ENCODE data around the gene CACNA1C. TPM values are rescaled to one million over a fixed set of nuclear protein-coding genes. Genes with fewer than 3 reads are reported as not detected.

CACNA1C gene
- total and polyA plus RNA-seq, 10 of the 15 experiments (the other 5 are each of a cell fraction or from before 2014, with no cell fraction given), result under 0.01 to 0.15 (median 0.09) TPM; not detected in 5

DNA sequence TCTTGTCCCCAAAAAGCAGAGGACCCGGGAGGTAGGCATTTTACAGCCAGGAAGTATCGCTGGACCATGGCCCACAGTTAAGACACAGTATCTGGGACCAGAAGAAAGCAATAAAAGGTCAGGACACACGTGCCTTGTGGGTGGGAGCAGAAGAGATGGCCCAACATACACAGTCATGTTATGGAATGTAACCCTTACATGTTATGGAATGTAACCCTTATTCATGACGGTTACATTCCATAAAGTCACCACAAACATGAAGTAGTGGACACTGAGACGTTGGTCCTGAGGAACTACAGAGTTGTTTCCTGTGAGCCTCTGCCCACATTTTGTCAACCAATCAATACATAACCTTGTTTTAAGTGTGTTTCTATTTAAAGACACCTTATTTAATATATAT lies 456.4 kb downstream of the CACNA1C start (continued):
- TF ChIP-seq, protein P1, sequence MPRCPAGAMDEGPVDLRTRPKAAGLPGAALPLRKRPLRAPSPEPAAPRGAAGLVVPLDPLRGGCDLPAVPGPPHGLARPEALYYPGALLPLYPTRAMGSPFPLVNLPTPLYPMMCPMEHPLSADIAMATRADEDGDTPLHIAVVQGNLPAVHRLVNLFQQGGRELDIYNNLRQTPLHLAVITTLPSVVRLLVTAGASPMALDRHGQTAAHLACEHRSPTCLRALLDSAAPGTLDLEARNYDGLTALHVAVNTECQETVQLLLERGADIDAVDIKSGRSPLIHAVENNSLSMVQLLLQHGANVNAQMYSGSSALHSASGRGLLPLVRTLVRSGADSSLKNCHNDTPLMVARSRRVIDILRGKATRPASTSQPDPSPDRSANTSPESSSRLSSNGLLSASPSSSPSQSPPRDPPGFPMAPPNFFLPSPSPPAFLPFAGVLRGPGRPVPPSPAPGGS (IDR thresholded peaks at IDR 0.05; ENCODE audit: borderline replicate concordance, insufficient read depth, low read depth, low read length, poor library complexity, severe bottlenecking), result no peak

DNA sequence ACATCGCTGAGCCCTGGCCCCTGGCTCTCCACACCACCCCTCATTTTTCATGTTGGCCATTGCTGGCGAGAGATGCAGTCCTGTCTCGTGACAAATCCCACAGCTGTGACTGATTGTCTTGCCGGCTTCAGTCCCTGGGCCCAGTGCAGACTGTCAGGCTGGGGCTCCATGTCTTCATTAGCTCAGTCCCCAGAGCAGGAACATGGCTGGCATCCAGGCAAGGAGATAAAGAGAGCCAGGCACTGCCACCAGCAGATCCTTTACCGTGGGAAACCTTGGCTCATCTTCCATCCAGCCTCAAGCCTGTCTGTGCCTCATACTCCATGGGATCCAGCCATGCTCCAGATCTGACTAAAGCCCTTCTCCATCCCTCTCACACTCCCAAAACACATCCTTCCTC lies 457.3 kb downstream of the CACNA1C start:
- no peaks in the 10 kb centered on the region for H3K79me2 ChIP-seq (ENCODE audit: control insufficient read depth, insufficient read depth, low read length)
- no peak overlapping the region for H3K4me2 ChIP-seq (ENCODE audit: control insufficient read depth, insufficient read depth)
- POLR2A ChIA-PET, result no interaction called here
- no peaks in the 10 kb centered on the region for H3K36me3 ChIP-seq (ENCODE audit: control insufficient read depth in 2 of 2, insufficient read depth in 2 of 2, low read length in 1 of 2)
- no peak overlapping the region for H3K27ac ChIP-seq (ENCODE audit: control insufficient read depth, insufficient read depth)
- WGBS (ENCODE audit: insufficient coverage, insufficient replicate concordance, low lambda C conversion rate, missing lambda C conversion rate), result 53% methylated on average over 5 of the region's 5 CpGs
- RAD21 ChIA-PET (ENCODE audit: unreplicated experiment), result no interaction called here
- ATAC-seq (no peak), DNase-seq (ENCODE audit: low read depth, low spot score) (no peak), FAIRE-seq (no peak)
- H3K27me3 ChIP-seq (replicated peaks in 1 of 2; ENCODE audit: control insufficient read depth in 2 of 2, insufficient read depth in 2 of 2, low read length in 1 of 2), result no peaks in the 10 kb centered on the region; a peak in 1 of 4 replicates
- CTCF ChIA-PET, result no interaction called here
- no peak overlapping the region for H3K4me3 ChIP-seq
- H3K9me3 ChIP-seq (replicated peaks; ENCODE audit: control insufficient read depth, insufficient read depth, low read length), result no peaks in the 10 kb centered on the region
- intact Hi-C loops (cut with micrococcal nuclease; ENCODE audit: unreplicated experiment), result no loop called here
- no peak overlapping the region for H2AFZ ChIP-seq (ENCODE audit: control insufficient read depth, low read depth, low read length)
- H3K4me1 ChIP-seq (ENCODE audit: control insufficient read depth, insufficient read depth, low read length), result no peaks in the 10 kb centered on the region
- BruUV-seq (replicated peaks), result no TSS peak
- H3K9ac ChIP-seq (ENCODE audit: control insufficient read depth, insufficient read depth, low read length), result no peak overlapping the region
- H4K20me1 ChIP-seq (ENCODE audit: control insufficient read depth, insufficient read depth), result no peaks in the 10 kb centered on the region
- SMC1A ChIA-PET (ENCODE audit: uncharacterized antibody, unreplicated experiment), result no interaction called here
- in situ Hi-C loops (cut with MboI), result no loop called here
- TF ChIP-seq, protein P2, sequence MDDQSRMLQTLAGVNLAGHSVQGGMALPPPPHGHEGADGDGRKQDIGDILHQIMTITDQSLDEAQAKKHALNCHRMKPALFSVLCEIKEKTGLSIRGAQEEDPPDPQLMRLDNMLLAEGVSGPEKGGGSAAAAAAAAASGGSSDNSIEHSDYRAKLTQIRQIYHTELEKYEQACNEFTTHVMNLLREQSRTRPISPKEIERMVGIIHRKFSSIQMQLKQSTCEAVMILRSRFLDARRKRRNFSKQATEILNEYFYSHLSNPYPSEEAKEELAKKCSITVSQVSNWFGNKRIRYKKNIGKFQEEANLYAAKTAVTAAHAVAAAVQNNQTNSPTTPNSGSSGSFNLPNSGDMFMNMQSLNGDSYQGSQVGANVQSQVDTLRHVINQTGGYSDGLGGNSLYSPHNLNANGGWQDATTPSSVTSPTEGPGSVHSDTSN (IDR thresholded peaks at IDR 0.05; ENCODE audit: insufficient replicate concordance, low read depth, low read length), result no peak
- TF ChIP-seq IKZF2 (IDR thresholded peaks at IDR 0.05) (no peak), ZNF217 (IDR thresholded peaks at IDR 0.05) (no peak), NR2C1 (IDR thresholded peaks at IDR 0.05) (no peak), POLR2A (IDR thresholded peaks at IDR 0.05; ENCODE audit: low read depth, low read length) (no peak), HSF1 (IDR thresholded peaks at IDR 0.05; ENCODE audit: low read depth, low read length) (no peak), EZH2 (IDR thresholded peaks at IDR 0.05; ENCODE audit: borderline replicate concordance, control insufficient read depth, low read depth, low read length) (no peak), RAD51 (IDR thresholded peaks at IDR 0.05) (no peak), NRF1 (conservative IDR thresholded peaks at IDR 0.05; ENCODE audit: low read depth, low read length) (no peak), HDGF (IDR thresholded peaks at IDR 0.05) (no peak), STAT1 (conservative IDR thresholded peaks at IDR 0.05) (no peak), CEBPB (IDR thresholded peaks at IDR 0.05; ENCODE audit: borderline replicate concordance in 1 of 2, low read depth in 2 of 2, low read length in 2 of 2) (no peak), FOXK2 (IDR thresholded peaks at IDR 0.05) (no peak)
- TF ChIP-seq, protein P3, sequence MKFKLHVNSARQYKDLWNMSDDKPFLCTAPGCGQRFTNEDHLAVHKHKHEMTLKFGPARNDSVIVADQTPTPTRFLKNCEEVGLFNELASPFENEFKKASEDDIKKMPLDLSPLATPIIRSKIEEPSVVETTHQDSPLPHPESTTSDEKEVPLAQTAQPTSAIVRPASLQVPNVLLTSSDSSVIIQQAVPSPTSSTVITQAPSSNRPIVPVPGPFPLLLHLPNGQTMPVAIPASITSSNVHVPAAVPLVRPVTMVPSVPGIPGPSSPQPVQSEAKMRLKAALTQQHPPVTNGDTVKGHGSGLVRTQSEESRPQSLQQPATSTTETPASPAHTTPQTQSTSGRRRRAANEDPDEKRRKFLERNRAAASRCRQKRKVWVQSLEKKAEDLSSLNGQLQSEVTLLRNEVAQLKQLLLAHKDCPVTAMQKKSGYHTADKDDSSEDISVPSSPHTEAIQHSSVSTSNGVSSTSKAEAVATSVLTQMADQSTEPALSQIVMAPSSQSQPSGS (IDR thresholded peaks at IDR 0.05; ENCODE audit: low read length), result no peak
- TF ChIP-seq, protein P4, sequence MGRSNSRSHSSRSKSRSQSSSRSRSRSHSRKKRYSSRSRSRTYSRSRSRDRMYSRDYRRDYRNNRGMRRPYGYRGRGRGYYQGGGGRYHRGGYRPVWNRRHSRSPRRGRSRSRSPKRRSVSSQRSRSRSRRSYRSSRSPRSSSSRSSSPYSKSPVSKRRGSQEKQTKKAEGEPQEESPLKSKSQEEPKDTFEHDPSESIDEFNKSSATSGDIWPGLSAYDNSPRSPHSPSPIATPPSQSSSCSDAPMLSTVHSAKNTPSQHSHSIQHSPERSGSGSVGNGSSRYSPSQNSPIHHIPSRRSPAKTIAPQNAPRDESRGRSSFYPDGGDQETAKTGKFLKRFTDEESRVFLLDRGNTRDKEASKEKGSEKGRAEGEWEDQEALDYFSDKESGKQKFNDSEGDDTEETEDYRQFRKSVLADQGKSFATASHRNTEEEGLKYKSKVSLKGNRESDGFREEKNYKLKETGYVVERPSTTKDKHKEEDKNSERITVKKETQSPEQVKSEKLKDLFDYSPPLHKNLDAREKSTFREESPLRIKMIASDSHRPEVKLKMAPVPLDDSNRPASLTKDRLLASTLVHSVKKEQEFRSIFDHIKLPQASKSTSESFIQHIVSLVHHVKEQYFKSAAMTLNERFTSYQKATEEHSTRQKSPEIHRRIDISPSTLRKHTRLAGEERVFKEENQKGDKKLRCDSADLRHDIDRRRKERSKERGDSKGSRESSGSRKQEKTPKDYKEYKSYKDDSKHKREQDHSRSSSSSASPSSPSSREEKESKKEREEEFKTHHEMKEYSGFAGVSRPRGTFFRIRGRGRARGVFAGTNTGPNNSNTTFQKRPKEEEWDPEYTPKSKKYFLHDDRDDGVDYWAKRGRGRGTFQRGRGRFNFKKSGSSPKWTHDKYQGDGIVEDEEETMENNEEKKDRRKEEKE (IDR thresholded peaks at IDR 0.05), result no peak

Data from GM12878 (cell line).